ENCODE data around the gene GTF2IRD1. TPM values are rescaled to one million over a fixed set of nuclear protein-coding genes. Genes with fewer than 3 reads are reported as not detected.

Gene GTF2IRD1
- total and polyA plus RNA-seq, 2 of the 4 experiments (the other 2 are of a cell fraction): 4.1 to 21.9 TPM

DNA sequence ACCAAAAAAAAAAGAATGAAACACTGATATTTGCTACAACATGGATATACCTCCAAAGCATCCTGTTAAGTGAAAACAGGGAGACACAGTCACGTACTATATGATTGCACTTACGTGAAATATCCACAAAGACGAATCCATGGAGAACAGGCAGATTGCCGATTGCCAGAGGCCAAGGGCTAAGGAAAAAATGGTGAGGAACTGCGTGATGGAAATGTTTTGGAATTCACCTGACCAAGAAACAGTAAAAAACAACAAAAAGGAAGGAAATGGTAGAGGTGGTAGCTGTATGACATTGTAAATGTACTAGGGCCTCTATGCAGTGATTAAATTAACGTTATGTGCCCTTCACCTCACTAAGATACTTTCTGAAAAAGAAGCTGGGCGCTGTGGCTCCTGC is 44.1 kb upstream of the GTF2IRD1 start:
- Histone ChIP-seq H3K4me2 (ENCODE audit: low read depth, low read length) (no peak overlapping the region), H3K9me1 (ENCODE audit: insufficient read depth, low read length) (no peaks in the 10 kb centered on the region; the same call in 1 of the 2 replicates), H3K4ac (ENCODE audit: low read depth, low read length) (no peak overlapping the region), H3K79me1 (ENCODE audit: low read depth in 1 of 2, low read length in 2 of 2) (no peaks in the 10 kb centered on the region), H3K18ac (ENCODE audit: low read depth, low read length) (no peak overlapping the region), H2BK20ac (ENCODE audit: low read depth, low read length) (no peak overlapping the region), H3K27me3 (ENCODE audit: control insufficient read depth, insufficient read depth, low read length) (no peaks in the 10 kb centered on the region), H2BK15ac (ENCODE audit: low read depth, low read length) (no peak overlapping the region), H3K4me1 (ENCODE audit: control insufficient read depth, insufficient read depth, low read length) (no peaks in the 10 kb centered on the region), H3K9me3 (ENCODE audit: control insufficient read depth, insufficient read depth, low read length) (no peaks in the 10 kb centered on the region), H2BK5ac (ENCODE audit: low read depth, low read length, poor library complexity, severe bottlenecking) (no peak overlapping the region), H3K4me3 (ENCODE audit: insufficient read depth, low read depth, low read length) (no peak overlapping the region), H4K8ac (ENCODE audit: low read depth in 2 of 2, low read length in 2 of 2) (no peak overlapping the region), H2AK5ac (ENCODE audit: low read depth, low read length) (no peak overlapping the region), H3K27ac (ENCODE audit: insufficient read depth, low read length) (no peak overlapping the region), H4K5ac (ENCODE audit: low read depth, low read length) (no peak overlapping the region), H2BK120ac (ENCODE audit: low read depth, low read length) (no peak overlapping the region), H2AK9ac (replicated peaks; ENCODE audit: low read depth, low read length, poor library complexity) (no peak overlapping the region), H4K91ac (ENCODE audit: insufficient read depth, low read depth, low read length) (no peak overlapping the region), H3K23ac (ENCODE audit: low read depth, low read length) (no peak overlapping the region), H3K56ac (ENCODE audit: extremely low read depth, insufficient read depth, low read length) (no peak overlapping the region), H3K36me3 (ENCODE audit: control insufficient read depth, insufficient read depth, low read length) (peaks cover 10% of the 10 kb centered on the region), H2AFZ (replicated peaks; ENCODE audit: low read length, poor library complexity) (no peak overlapping the region), H3K14ac (replicated peaks; ENCODE audit: low read depth, low read length) (no peak overlapping the region), H4K20me1 (ENCODE audit: insufficient read depth, low read length) (no peaks in the 10 kb centered on the region; the same call in 1 of the 2 replicates), H3K9ac (ENCODE audit: low read depth, low read length) (no peak overlapping the region)
- intact Hi-C loops (cut with micrococcal nuclease) (no loop called here), dilution Hi-C loops (cut with HindIII; ENCODE audit: low sequenced_read_pairs, unreplicated experiment) (no loop called here), in situ Hi-C loops (cut with MboI; ENCODE audit: low sequenced_read_pairs) (no loop called here)
- no TSS peak for BruUV-seq (replicated peaks)
- TF ChIP-seq RAD21 (IDR thresholded peaks at IDR 0.05; ENCODE audit: low read length): no peak
- TF ChIP-seq, protein P1, sequence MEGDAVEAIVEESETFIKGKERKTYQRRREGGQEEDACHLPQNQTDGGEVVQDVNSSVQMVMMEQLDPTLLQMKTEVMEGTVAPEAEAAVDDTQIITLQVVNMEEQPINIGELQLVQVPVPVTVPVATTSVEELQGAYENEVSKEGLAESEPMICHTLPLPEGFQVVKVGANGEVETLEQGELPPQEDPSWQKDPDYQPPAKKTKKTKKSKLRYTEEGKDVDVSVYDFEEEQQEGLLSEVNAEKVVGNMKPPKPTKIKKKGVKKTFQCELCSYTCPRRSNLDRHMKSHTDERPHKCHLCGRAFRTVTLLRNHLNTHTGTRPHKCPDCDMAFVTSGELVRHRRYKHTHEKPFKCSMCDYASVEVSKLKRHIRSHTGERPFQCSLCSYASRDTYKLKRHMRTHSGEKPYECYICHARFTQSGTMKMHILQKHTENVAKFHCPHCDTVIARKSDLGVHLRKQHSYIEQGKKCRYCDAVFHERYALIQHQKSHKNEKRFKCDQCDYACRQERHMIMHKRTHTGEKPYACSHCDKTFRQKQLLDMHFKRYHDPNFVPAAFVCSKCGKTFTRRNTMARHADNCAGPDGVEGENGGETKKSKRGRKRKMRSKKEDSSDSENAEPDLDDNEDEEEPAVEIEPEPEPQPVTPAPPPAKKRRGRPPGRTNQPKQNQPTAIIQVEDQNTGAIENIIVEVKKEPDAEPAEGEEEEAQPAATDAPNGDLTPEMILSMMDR (conservative IDR thresholded peaks at IDR 0.05; ENCODE audit: low read depth, low read length): no peak
- 100% methylated on average over 1 of the region's 7 CpGs; no CpG with 5 or more reads in 1 of the 2 experiments for WGBS, 2 experiments (ENCODE audit: extremely low coverage in 2 of 2, insufficient read length in 1 of 2)
- CTCF ChIA-PET: no interaction called here
- POLR2A ChIA-PET (ENCODE audit: unreplicated experiment): no interaction called here
- no peak for ATAC-seq (ENCODE audit: low read depth)
- DNase-seq: no peak

Data from IMR-90 (cell line).